ENCODE data around the gene TAMALIN. TPM values are rescaled to one million over a fixed set of nuclear protein-coding genes. Genes with fewer than 3 reads are reported as not detected.
A peak's percentile ranks its signal among the peaks of the same experiment; 100 is the strongest.

The TAMALIN gene
- total RNA-seq, 1 experiment from 2014 or later, result 4.5 TPM

DNA sequence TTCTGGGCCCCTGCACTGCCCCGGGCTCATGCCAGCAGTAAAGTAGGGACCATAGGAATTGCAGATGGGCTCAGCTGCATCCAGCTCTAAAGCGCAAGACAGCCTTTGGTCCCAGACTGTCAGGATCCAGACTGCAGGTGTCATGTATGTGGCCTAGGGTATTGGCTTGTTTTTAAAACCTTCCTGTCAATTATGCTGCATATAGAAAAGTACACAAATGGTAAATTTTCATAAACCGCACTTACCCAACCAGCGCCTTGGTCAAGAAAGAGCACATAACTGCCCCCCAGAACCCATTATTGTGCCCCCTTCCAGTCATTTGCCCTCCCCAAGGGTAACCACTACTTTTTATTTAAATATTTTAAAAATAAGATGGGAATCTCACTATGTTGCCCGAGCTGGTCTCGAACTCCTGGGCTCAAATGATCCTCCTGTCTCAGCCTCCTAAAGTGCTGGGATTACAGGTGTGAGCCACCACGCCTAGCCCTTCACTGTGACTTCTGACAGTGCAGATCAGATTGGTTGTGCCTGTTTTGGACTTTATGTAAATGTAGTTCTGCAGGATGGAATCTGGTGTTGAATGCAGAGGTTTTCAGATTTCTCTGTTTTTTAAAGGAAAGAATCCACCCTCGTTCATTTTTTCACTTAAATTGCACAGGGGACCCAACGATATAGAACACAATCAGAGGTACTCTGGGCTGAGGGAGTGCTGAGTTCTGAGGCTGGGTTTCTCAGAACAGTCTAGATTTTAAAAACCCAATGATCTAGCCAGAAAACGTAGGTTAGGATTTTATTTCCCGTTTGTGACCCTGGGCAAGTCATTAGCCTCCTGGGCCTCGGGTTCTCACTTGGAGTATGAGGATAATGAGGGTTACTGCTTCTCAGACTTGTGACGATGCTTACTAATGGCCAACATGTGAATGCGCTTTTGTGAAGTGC lies 51.2 kb downstream of the TAMALIN start:
- no peak for DNase-seq
- Histone ChIP-seq H3K9me3 (replicated peaks) (no peaks in the 10 kb centered on the region), H3K36me3 (peaks cover 2% of the 10 kb centered on the region; the same call in 1 of the 2 replicates), H3K4me3 (no peak overlapping the region), H3K4me1 (peaks cover 11% of the 10 kb centered on the region), H3K27ac (no peak overlapping the region), H3K27me3 (no peaks in the 10 kb centered on the region)

- no peaks in the 10 kb centered on the region for H3K9me3 ChIP-seq (replicated peaks)
- no peak overlapping the region for H3K27ac ChIP-seq
- H3K4me1 ChIP-seq, result peaks cover 20% of the 10 kb centered on the region
- no peaks in the 10 kb centered on the region for H3K27me3 ChIP-seq
- peak; percentile 57 to 61 for DNase-seq
- H3K4me3 ChIP-seq, result no peak overlapping the region
- peaks cover 2% of the 10 kb centered on the region; the same call in 1 of the 2 replicates for H3K36me3 ChIP-seq
Measured at GRCh38 chr12:52058631-52059361, 52.0 kb downstream of the TAMALIN start.

- no peak overlapping the region for H3K4me3 ChIP-seq
- no peaks in the 10 kb centered on the region for H3K27me3 ChIP-seq
- H3K4me1 ChIP-seq, result peaks cover 30% of the 10 kb centered on the region
- no peaks in the 10 kb centered on the region for H3K9me3 ChIP-seq (replicated peaks)
- no peak overlapping the region for H3K27ac ChIP-seq
- no peak for DNase-seq
- H3K36me3 ChIP-seq, result peaks cover 2% of the 10 kb centered on the region; the same call in 1 of the 2 replicates
Measured at GRCh38 chr12:52059582-52060497, 53.1 kb downstream of the TAMALIN start.

DNA sequence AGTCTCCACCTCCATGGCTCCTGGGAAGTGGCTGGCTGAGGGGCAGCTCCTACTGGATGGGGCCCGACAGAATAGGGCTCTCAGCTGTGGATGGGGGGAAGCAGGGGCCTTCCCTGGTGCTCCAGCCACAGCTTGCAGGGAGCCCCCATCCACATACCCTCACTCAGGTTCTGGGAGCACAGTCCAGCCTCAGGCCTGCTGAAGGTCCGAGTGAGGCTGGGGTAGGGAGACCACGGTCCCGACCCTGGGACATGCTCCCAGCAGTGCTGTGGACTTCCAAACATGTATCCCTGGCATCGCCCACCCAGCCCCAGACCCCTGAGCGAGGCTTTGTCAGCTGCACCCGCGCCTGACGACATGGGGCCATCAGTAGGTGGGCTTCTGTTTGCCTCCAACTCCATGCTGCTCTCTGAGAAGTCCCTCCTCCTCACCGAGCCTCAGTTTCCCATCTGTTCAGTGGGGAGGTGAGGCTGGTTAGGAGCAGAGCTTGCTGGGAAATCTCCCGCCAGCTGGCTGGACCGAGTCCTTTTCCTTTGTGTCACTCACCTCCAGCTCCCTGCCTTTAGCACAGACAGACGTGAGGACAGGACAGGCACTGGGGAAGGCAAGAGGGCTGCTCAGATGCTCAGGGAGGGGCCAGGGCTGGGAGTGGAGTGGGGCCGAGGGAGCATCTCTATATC lies 53.9 kb downstream of the TAMALIN start:
- peaks cover 32% of the 10 kb centered on the region for H3K4me1 ChIP-seq
- H3K36me3 ChIP-seq, result peaks cover 2% of the 10 kb centered on the region; the same call in 1 of the 2 replicates
- H3K27me3 ChIP-seq, result no peaks in the 10 kb centered on the region
- no peak overlapping the region for H3K4me3 ChIP-seq
- H3K27ac ChIP-seq, result no peak overlapping the region
- no peak for DNase-seq
- H3K9me3 ChIP-seq (replicated peaks), result no peaks in the 10 kb centered on the region

- H3K36me3 ChIP-seq, result peaks cover 2% of the 10 kb centered on the region; the same call in 1 of the 2 replicates
- no peaks in the 10 kb centered on the region for H3K9me3 ChIP-seq (replicated peaks)
- H3K27me3 ChIP-seq, result no peaks in the 10 kb centered on the region
- H3K27ac ChIP-seq, result no peak overlapping the region
- no peak overlapping the region for H3K4me3 ChIP-seq
- H3K4me1 ChIP-seq, result peaks cover 32% of the 10 kb centered on the region
- DNase-seq, result peak in 1 of 2 experiments; percentile 50
Measured at GRCh38 chr12:52061470-52062166, 54.9 kb downstream of the TAMALIN start.

- no peak overlapping the region for H3K27ac ChIP-seq
- no peaks in the 10 kb centered on the region for H3K27me3 ChIP-seq
- H3K4me3 ChIP-seq, result no peak overlapping the region
- H3K4me1 ChIP-seq, result peaks cover 32% of the 10 kb centered on the region
- DNase-seq, result peak in 1 of 2 experiments; percentile 53
- H3K36me3 ChIP-seq, result peaks cover 2% of the 10 kb centered on the region; the same call in 1 of the 2 replicates
- H3K9me3 ChIP-seq (replicated peaks), result no peaks in the 10 kb centered on the region
Measured at GRCh38 chr12:52062167-52063081, 55.7 kb downstream of the TAMALIN start.

DNA sequence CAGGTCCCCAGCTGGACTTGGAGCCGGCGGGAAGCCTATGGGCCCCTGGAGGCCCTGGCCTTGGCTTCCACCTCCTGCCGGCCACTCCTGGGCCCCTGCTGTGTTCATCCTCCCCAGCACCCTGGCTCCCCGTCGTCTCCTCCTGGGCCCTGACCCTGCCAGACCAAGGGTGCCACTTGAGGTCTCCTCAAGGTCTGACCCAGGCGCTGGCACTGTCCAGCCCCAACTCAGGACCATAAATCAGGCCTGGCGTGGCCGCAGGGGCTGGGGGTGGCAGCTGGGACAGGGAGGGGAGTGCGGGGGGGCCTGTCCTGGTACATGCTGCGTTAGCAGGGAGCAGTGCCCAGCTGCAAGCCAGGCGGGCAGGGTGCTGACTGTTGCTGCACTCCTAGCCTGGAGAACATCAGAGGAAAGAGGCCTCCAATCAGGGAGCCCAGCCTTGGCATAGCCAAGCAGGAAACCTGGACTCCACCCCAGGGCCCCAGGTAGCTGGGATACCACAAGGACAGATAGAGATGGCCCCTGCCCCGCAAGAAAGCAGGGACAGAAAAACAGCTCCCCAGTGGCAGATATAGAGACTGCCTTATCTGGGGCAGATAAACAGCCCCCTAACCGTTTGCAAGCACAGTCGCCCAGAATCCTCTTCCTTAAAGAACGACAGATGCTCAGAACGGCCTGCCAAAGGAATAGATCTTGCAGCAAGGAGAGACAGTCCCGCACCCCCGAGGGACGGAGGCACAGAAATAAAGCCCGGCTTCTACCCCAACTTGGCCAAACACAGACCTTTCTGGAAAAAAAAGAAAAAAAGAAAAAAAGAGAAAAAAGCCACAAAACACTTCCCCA lies 56.6 kb downstream of the TAMALIN start:
- no peaks in the 10 kb centered on the region for H3K27me3 ChIP-seq
- peaks cover 32% of the 10 kb centered on the region for H3K4me1 ChIP-seq
- H3K36me3 ChIP-seq, result peaks cover 2% of the 10 kb centered on the region; the same call in 1 of the 2 replicates
- no peaks in the 10 kb centered on the region for H3K9me3 ChIP-seq (replicated peaks)
- H3K4me3 ChIP-seq, result no peak overlapping the region
- DNase-seq, result no peak
- peak overlapping the region; percentile 54 for H3K27ac ChIP-seq

GRCh38 chr12:52063981-52064649 lies 57.4 kb downstream of the TAMALIN start:
- Histone ChIP-seq H3K4me3 (peak overlapping the region; percentile 0; the same call in 1 of the 2 replicates), H3K36me3 (no peaks in the 10 kb centered on the region; the same call in 1 of the 2 replicates), H3K27ac (peak overlapping the region; percentile 54), H3K9me3 (replicated peaks) (no peaks in the 10 kb centered on the region), H3K4me1 (peaks cover 27% of the 10 kb centered on the region), H3K27me3 (no peaks in the 10 kb centered on the region)
- DNase-seq, result peak; percentile 84 to 87

Other genes with a start within 250 kb of the TAMALIN start
- 0.02 TPM in 1 of 2 replicates, not detected in the other for gene FIGNL2, start 158.2 kb upstream of the TAMALIN start, total RNA-seq (2014; rRNA removed; shearing (Covaris generic))
- not detected in 2 replicates for gene ANKRD33, start 118.8 kb upstream of the TAMALIN start, total RNA-seq (2014; rRNA removed; shearing (Covaris generic))
- gene ACVRL1, start 99.4 kb upstream of the TAMALIN start, total RNA-seq (2014; rRNA removed; shearing (Covaris generic)), result 0.33 and 0.36 TPM in 2 replicates
- 19.8 and 22.4 TPM in 2 replicates for gene ACVR1B, start 55.2 kb upstream of the TAMALIN start, total RNA-seq (2014; rRNA removed; shearing (Covaris generic))
- 9.2 and 10.0 TPM in 2 replicates for gene NR4A1, start 44.5 kb downstream of the TAMALIN start, total RNA-seq (2014; rRNA removed; shearing (Covaris generic))
- 48.6 and 52.1 TPM in 2 replicates for gene ATG101, start 63.0 kb downstream of the TAMALIN start, total RNA-seq (2014; rRNA removed; shearing (Covaris generic))
- gene SMIM41, start 72.8 kb downstream of the TAMALIN start, total RNA-seq (2014; rRNA removed; shearing (Covaris generic)), result not detected in 2 replicates
- 45.7 and 49.0 TPM in 2 replicates for gene KRT80, start 185.1 kb downstream of the TAMALIN start, total RNA-seq (2014; rRNA removed; shearing (Covaris generic))
- 1.5 and 2.8 TPM in 2 replicates for gene KRT7, start 226.3 kb downstream of the TAMALIN start, total RNA-seq (2014; rRNA removed; shearing (Covaris generic))